GM11168 (cell line): ENCODE data around the gene DDX20.

ENCODE experiments used
- in situ Hi-C: fragments of 300-500 bp; cut with MboI; formaldehyde crosslinking; loops from one replicate; pipeline ENCODE4 v1.12.0; 2022; ENCODE audit warnings: low sequenced_read_pairs; ENCODE audit not compliant: unreplicated experiment

DDX20 gene, protein sequence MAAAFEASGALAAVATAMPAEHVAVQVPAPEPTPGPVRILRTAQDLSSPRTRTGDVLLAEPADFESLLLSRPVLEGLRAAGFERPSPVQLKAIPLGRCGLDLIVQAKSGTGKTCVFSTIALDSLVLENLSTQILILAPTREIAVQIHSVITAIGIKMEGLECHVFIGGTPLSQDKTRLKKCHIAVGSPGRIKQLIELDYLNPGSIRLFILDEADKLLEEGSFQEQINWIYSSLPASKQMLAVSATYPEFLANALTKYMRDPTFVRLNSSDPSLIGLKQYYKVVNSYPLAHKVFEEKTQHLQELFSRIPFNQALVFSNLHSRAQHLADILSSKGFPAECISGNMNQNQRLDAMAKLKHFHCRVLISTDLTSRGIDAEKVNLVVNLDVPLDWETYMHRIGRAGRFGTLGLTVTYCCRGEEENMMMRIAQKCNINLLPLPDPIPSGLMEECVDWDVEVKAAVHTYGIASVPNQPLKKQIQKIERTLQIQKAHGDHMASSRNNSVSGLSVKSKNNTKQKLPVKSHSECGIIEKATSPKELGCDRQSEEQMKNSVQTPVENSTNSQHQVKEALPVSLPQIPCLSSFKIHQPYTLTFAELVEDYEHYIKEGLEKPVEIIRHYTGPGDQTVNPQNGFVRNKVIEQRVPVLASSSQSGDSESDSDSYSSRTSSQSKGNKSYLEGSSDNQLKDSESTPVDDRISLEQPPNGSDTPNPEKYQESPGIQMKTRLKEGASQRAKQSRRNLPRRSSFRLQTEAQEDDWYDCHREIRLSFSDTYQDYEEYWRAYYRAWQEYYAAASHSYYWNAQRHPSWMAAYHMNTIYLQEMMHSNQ

DNA sequence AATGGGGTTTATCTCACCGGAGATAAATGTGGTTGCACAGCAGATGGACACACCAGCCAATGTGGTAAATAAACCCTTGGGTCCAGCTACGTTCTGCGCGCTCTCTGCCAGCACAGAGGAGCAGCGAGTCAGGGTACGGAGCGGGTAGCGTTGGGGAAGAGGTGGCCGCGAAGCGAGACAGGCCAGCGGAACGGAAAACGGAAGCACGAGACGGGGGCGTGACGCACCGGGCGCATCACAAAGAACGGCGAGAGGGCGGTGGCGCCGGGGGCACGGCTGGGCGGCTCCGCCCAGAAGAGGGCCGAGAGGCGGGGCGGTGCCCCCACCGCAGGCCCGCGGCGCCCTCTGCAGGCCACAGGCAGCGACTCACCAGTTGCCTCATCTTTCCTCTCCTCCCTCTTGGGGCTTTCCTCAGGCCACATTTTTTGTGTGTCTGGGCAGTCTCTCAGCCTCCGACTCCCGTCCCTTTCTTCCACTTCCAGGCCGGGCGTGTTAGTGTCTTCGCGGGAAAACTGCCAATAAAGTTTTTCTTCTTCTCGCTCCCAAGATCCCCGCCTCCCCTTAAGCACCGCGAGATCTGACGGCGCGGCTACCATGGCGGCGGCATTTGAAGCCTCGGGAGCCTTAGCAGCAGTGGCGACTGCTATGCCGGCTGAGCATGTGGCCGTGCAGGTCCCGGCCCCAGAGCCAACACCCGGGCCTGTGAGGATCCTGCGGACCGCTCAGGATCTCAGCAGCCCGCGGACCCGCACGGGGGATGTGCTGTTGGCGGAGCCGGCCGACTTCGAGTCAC, at the start of gene DDX20:
TSS of gene DDX20 (plus strand) at position 571 of the 793 bp plus-strand sequence. CDS start at position 595, 24 bp downstream.
- in situ Hi-C loops, result loop anchor here (25.0 kb wide), 1 partner anchor 518 kb away; the partner anchor contains the start of gene CHI3L2

DNA sequence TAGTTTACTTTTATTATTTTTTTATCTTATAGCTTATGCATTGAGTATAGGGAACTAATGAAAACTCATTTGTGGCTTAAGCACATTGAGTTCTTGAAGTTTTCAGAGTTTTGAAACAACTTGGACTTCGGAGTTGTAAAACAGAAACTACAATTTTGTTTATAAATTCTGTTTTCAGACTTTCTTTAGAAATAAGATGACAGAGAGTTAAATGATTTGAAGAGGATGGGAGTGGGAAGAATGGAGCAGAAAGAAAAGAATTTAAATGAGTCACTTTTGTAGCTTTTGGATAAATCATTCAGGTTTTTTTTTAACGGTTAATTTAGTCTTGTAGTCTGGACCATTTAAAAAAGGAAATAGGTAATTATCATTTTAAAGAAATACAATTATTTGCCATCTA, 48.8 kb upstream of the DDX20 start:
- in situ Hi-C loops, result no loop called here

DNA sequence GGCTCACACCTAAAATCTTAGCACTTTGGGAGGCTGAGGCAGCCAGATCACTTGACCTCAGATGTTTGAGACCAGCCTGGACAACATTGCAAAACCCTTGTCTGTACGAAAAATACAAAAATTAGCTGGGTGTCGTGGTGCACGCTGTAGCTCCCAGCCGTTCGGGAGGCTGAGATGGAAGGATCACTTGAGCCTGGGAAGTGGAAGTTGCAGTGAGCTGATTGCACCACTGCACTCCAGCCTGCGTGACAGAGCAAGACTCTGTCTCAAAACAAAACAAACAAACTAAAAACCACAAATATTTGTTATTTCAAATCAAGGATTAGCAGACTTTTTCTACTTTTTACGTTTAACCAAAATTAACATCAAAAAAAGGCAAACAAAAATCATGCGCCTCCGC, 47.8 kb upstream of the DDX20 start:
- in situ Hi-C loops, result no loop called here

DNA sequence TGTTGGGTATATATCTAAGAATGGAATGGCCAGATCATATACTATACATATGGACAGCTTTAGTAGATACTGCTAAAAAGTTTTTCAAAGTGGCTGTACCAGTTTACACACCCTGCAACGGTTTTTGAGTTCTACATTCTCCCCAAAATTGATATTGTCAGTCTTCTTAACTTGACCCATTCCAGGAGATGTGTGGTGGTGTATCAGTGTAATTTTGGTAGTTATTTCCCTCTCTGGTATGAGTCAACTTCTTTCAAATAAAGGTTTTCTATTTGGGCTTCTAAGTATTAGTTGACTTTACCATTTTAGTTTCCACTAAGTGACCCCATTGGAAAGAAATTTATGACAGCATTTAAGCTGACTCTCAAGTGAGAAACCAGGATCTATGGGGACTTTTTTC, 45.7 kb upstream of the DDX20 start:
- in situ Hi-C loops, result no loop called here

DNA sequence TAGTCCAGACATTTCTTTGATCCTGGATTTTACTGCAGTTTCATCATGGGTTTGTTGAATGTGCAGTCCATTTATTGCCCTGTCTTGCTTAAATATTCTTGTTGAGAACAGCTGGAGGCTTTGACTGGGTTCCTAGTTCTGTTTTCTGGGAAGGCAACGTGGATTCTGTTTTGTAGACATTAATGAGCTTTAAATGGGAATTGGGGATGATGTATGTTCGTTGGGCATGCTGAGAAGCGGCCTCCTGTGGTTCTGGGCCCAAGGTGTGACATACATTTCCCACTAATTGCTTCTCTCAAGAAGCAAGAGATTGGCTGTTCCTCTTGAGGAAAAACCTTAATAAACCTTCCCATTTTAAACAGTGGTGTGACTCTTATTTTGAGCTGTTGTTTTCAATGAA, 39.4 kb upstream of the DDX20 start:
- in situ Hi-C loops, result no loop called here

DNA sequence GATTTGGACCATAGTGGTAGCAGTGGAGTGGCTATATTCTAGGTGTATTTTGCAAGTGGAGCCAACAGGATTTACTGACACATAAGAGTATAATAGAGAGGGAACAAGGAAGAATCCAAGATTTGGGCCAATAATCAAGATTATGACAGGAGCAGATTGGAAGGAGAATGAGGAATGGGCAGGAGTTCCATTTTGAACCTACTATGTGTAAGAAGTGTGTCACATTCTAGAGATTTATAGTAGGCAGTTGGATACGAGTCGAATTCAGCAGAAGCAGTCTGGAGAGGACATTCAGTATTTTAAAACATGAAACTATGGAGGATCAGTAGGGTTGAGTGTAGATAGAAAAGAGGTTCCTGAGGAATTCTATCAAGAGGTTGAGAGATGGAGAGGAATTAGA, 38.3 kb upstream of the DDX20 start:
- in situ Hi-C loops, result no loop called here

DNA sequence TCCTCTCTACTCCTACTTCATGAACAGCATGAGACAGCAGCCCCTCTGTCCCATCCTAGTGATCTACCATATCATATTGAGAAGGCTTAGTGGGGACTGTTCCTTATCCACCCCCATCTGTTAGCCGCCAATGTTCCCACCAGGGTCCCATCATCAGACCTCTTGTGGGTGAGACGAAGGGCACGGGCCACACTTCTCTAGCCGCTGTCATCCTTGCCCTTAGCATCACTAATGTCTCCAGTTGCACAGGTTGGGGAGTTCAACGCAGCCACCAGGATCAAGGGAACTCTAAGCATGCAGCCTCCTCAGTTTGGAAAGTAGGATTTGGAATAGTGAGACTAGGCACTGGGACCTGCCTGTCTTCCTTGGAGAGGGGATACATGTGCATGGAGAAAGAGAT, 36.6 kb upstream of the DDX20 start:
- in situ Hi-C loops, result no loop called here

DNA sequence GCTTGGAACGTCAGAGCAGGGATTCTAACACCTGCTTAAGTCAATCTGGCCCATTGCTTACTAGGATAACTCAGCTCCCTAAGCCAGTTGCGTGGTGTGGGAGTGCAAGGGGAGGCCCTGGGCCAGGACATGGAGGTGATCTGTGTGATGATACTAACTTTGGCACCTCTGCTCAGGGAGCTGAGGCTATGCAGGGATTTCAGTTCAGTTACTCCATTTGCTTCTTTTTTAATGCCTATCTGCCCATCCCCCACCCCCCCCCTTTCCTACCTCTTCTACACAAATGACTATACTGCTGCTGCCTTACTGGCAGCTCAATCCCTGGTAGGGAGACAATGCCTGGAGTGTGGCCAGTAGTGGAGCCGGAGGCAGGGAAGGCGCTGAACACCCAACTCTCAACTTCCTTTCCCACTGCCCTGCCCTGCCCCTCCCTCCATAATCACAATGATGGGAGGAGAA, 36.0 kb upstream of the DDX20 start:
- in situ Hi-C loops, result no loop called here

DNA sequence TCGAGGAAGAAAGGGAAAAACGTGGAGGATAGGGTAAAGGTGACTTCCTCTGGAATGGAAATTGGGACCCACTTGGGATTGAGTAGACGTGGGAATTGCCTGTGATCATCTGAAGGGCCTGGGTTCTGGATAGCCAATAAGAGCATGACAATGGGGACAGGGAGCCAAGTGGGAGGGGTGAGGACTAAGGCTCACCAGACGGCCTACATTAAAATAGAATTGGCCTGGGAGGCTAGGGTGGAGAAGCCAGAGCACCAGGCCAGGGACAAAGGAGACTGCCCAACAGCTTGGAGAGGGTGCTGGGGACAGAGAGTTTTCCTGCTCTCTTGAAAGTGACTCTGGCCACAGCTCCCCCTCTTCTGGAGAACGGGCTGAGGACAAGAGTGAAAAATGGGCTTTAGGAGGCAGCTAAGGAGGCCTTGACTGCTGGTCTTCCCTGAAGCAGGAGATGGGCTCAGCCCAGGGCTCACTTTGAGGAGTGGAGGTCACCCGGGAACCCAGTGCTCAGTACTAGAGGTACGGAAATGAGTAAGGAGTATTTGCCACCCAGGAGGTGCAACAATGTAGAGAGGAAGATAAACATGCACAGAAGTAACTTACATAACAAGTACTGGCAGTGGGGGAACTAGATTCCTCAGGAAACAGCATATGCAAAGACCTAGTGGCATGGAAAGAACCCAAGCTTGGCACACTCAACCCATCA, 35.3 kb upstream of the DDX20 start:
- in situ Hi-C loops, result no loop called here

DNA sequence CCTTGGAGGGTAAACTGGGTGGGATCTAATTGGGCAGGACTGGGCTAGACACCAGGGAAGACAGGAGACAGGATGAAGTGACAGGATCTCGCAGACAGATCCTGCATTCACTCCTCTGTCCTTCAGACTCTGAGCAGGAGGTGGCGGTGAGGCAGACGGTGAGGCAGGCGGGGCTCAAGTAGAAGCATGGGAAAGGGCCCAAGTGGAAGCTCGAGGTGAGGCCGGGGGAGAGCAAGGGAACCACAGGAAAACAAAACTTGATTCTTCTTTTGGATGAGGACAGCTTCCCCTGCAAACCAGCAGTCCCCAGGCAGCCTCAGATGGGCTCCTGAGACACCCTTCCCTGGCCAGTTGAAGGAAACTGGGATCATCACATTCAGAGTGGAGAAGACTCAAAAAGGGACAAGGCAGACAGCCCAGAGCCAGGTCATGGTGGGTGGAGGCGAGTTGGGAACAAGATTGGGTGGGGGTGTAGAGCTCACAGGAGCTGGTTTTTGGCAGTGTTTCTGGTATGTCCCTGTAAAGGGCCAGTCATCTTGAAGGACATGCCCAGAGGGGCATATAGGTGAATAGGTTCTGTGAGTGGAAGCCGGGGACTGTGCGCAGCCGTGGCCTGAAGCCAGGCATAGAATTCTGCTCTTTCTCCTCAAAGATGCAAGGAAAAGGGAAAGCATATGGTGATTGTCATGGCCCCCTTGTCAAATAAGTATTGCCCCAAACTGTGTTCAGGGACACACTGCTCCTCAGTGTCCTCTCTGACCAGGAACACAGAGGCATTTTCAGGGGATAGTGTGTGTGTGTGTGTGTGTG, 34.5 kb upstream of the DDX20 start:
- in situ Hi-C loops, result no loop called here

DNA sequence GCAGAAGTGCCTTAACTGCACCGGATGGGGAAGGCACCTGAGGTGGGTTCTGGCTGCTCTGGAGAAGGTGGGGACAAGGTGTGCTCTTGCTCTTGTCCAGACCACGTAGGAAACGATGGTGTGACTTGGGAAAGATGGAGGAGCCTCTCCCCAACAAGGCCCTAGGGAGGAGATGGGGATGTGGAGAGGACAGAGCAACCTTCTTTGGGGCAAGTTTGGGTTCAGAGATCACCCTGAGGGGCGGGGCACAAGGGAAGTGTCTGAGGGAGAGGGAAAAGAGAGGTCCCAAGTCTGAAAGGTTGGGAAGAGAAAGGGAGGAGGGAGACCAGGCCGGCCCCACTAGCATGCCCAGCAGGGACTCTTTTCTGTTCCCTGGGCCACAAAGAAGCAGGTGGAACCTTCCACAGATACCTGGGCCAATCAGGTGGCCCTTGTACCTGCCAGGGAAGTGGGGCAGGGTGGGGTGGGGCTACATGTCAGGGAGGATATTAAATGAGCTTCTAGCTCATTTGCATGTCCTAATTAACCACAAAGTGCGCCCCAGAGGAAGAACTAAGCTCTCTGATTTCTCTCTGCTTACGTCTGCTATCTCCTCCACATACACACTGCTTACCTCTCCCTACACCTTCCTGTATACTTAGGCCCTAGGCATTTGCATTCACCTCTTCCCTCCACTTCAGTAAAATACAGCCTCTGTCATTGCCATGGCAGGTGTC, 32.5 kb upstream of the DDX20 start:
- in situ Hi-C loops, result no loop called here

DNA sequence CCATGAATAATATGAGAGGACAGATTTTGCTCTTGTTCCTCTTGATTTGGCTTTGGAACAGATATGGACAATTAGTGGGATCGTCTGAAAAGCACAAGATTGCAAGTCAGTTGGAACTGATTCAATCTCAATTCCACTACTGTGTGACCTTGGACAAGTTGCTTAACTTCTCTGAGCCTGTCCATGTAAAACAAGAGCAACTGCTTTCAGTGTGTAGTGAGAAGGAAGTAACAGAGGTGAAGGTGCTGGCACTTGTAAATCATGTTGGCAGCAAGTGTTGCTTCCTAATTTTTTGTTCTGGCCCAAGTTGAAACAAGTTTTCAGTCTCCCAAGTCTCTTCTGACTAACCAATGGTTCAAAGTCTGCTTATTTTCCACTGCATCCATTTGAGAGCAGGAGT, 31.8 kb upstream of the DDX20 start:
- in situ Hi-C loops, result no loop called here

DNA sequence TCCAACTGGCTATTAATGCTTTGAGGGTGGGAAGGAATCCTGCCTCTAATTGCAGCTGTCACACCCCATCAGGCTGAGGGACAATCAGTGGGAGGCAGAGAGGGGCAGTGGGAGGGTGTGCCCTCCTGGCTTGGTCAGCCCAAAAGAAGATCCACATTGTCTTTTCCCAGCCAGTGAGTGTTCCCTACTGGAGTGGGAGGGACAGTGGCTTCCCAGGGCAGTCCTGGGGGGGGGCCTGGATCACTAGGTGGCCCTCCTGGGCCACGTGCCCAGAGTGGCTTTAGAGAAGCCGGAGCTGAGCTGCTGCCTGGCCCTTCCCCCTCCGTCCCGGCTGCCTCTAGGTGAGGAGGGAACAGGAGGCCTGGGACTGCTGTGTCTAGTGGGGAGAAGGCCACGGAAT, 30.5 kb upstream of the DDX20 start:
- in situ Hi-C loops, result no loop called here

DNA sequence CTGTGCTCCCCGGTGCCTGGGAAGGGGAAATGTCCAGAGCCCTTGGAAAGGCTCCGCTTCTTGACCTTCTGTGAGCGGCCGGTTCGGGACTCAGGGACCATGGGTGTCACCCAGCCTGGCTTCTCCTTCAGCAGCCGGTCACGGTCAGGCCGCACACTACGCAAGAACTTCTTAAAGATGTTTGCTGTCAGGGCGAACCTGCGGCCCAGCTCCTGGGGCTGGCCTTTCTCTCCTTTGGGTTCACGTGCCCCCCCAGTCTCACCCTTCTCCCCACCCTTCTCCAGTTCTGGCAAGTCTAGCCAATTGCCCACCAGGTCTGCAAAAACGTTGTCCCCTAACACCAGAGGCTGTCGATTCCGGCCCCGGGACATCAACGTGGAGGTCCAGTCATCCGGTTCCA, 28.6 kb upstream of the DDX20 start:
- in situ Hi-C loops, result no loop called here

DNA sequence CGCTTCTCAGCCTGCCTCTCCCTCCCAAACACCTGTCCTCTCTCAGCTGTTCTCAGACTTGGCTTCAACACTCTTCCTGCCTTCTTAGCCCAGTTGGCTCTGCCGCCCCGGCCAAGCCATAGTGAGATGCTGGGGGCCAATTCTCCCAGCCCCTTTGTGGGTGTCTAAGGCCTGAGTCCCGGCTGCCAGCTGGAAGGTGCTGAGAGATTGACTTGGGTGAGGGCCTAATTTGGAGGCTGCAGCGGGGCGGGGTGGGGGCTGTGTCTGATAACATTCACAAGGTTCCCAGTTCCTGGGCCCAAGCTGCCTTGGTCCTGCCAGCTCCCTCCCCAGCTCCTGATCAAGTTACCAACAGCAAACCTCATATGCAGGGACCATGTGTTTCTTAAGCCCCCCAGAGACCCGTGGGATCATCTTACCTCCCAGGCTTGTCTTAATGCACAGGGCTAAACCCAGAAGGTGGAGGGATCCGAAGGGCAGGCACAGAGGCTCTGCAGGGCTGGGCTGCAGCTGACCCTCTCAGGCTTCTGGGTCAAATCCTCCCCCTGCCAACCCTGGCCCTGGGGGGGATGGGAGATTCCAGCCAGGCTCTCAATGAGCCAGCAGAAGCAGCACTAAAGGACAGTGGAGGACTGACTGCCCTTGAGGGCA, 26.3 kb upstream of the DDX20 start:
- in situ Hi-C loops, result no loop called here

DNA sequence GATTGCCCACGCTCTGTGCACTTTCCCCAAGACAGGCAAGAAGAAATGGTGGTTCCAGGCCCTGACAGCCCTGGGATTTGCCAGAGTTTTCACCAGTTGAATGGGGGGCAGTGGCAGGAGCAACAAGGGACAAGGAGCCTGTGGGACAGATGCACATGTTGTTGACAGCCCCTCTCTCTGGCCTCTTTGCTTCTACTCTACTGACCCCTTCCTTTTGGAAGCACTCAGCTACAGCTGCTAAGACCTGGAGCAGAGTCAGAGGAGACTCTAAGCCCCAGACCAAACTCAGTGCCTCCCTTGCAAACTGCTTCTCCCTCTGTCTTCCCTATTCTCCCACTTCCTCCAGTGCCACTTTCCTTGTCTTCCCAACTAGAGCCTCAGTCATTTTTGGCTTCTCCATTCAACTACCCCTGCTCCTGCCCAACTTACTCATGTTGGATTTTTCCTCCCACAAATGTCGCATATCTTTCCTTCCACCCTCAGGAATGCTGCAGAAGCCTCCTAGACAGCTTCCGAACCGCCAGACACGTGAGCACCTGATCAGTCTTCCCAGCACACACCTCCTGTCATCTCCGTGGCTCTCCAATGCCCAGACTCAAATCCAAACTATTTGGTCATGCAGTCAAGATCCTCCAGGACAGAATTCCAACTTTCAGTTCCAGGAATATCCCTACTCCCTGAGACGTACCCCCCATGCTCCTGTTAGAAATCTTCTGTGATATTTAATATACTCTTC, 25.6 kb upstream of the DDX20 start:
- in situ Hi-C loops, result no loop called here

DNA sequence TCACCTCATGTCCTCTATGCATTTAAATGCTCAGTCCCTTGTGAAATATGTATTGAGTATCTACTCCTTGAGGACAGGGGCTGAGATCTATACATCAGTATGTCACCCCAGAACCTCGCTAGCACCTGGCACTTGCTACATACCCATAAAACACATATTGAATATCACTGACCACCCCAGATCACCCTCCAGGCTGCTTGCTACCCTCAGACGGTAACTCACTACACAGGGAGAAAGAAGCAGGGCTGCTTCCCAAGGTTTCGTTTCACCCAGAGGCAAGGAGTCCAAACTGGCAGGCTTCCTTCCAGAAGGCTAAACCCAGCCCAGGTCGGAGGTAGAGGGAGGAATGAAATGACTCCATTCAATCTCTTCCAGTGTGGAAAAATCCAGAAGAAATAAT, 25.0 kb upstream of the DDX20 start:
- in situ Hi-C loops, result no loop called here
